Smooth muscle cell (in vitro differentiated cells): Measurements from ENCODE around the gene RARA. TPM values are rescaled to one million over a fixed set of nuclear protein-coding genes. Genes with fewer than 3 reads are reported as not detected.
"Not testable (repeated sequence)": the region's sequence is repeated elsewhere in the genome, so short reads cannot be mapped to it uniquely, and the experiment has no call there.

Source experiments
- DNase-seq: peaks from one replicate; lab custom pipeline; 2025; ENCODE audit not compliant: unreplicated experiment; lab: John Stamatoyannopoulos, UW
- H2AFZ ChIP-seq: fragments of 200-600 bp; sonication (generic); 2 replicates; pipeline ENCODE4 v1.6.0; 2016; ENCODE audit warnings: antibody characterized with exemption, low read depth, mild to moderate bottlenecking
- H3F3A ChIP-seq: fragments of 200-600 bp; sonication (generic); 2 replicates; pipeline ENCODE4 v1.6.0; 2017; ENCODE audit warnings: antibody characterized with exemption, low read depth
- H3K27ac ChIP-seq: fragments of 200-600 bp; sonication (generic); 2 replicates; pipeline ENCODE4 v1.5.1; 2016; ENCODE audit warnings: low read depth, mild to moderate bottlenecking
- H3K27me3 ChIP-seq: fragments of 200-600 bp; sonication (generic); 2 replicates; pipeline ENCODE4 v1.6.1; 2016; ENCODE audit warnings: low read depth, mild to moderate bottlenecking
- H3K36me3 ChIP-seq: fragments of 200-600 bp; sonication (generic); 2 replicates; pipeline ENCODE4 v1.5.1; 2016; ENCODE audit warnings: low read depth
- H3K4me1 ChIP-seq: fragments of 200-600 bp; sonication (generic); 2 replicates; pipeline ENCODE4 v1.5.1; 2016; ENCODE audit warnings: low read depth
- H3K4me2 ChIP-seq: fragments of 200-600 bp; sonication (generic); 2 replicates; pipeline ENCODE4 v1.6.0; 2016; ENCODE audit warnings: mild to moderate bottlenecking
- H3K4me3 ChIP-seq: fragments of 200-600 bp; sonication (generic); 2 replicates; pipeline ENCODE4 v1.5.1; 2016; ENCODE audit warnings: mild to moderate bottlenecking
- H3K79me2 ChIP-seq: fragments of 200-600 bp; sonication (generic); 2 replicates; pipeline ENCODE4 v1.6.0; 2016; ENCODE audit warnings: low read depth, mild to moderate bottlenecking
- H3K9ac ChIP-seq: fragments of 200-600 bp; sonication (generic); 2 replicates; pipeline ENCODE4 v1.6.0; 2016; ENCODE audit warnings: low read depth
- H3K9me3 ChIP-seq: fragments of 200-600 bp; sonication (generic); replicated peaks from 2 replicates; pipeline ENCODE4 v1.5.1; 2016; ENCODE audit warnings: low read depth
- H4K20me1 ChIP-seq: fragments of 200-600 bp; sonication (generic); 2 replicates; pipeline ENCODE4 v1.6.0; 2016; ENCODE audit warnings: low read depth
- WGBS: methylation state at CpG from one replicate; pipeline ENCODE4 v1.1.7; 2016; ENCODE audit warnings: low lambda C conversion rate; 5-methylcytosine and 5-hydroxymethylcytosine counted together
- polyA plus RNA-seq: library from polyadenylated mRNA; unstranded; fragments of >200 nt; fragmentation: Nextera tagmentation; extraction: Ambion mirVana; gene quantifications from 2 replicates; pipeline ENCODE4 v1.2.1, GENCODE V29; 2016
- total RNA-seq: library from RNA; depleted of rRNA; stranded (reverse); fragments of >200 nt; gene quantifications from 2 replicates; pipeline ENCODE4 v1.2.3, GENCODE V29; 2014
- TF ChIP-seq, protein P1 (sequence below): fragments of 200-600 bp; sonication (generic); IDR thresholded peaks from 2 replicates; pipeline ENCODE4 v1.5.1; 2017; ENCODE audit warnings: borderline replicate concordance, mild to moderate bottlenecking, antibody characterized with exemption; ENCODE audit not compliant: insufficient read depth, poor library complexity, severe bottlenecking

RARA gene
- total and polyA plus RNA-seq, 2 experiments from 2014 or later: 22.1 to 22.5 TPM

- no peak overlapping the region for H3K4me2 ChIP-seq
- no peak overlapping the region for H3K9ac ChIP-seq
- no peaks in the 10 kb centered on the region for H3K79me2 ChIP-seq
- no peaks in the 10 kb centered on the region for H3K4me1 ChIP-seq
- H3K27me3 ChIP-seq: no peaks in the 10 kb centered on the region
- TF ChIP-seq, protein P1, sequence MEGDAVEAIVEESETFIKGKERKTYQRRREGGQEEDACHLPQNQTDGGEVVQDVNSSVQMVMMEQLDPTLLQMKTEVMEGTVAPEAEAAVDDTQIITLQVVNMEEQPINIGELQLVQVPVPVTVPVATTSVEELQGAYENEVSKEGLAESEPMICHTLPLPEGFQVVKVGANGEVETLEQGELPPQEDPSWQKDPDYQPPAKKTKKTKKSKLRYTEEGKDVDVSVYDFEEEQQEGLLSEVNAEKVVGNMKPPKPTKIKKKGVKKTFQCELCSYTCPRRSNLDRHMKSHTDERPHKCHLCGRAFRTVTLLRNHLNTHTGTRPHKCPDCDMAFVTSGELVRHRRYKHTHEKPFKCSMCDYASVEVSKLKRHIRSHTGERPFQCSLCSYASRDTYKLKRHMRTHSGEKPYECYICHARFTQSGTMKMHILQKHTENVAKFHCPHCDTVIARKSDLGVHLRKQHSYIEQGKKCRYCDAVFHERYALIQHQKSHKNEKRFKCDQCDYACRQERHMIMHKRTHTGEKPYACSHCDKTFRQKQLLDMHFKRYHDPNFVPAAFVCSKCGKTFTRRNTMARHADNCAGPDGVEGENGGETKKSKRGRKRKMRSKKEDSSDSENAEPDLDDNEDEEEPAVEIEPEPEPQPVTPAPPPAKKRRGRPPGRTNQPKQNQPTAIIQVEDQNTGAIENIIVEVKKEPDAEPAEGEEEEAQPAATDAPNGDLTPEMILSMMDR: no peak
- H3F3A ChIP-seq: no peaks in the 10 kb centered on the region
- 57% methylated on average over 4 of the region's 4 CpGs for WGBS
- H2AFZ ChIP-seq: no peak overlapping the region
- no peaks in the 10 kb centered on the region for H3K36me3 ChIP-seq
- DNase-seq: no peak
- H3K9me3 ChIP-seq: no peaks in the 10 kb centered on the region
- H3K4me3 ChIP-seq: no peak overlapping the region
- H3K27ac ChIP-seq: no peak overlapping the region
- H4K20me1 ChIP-seq: no peaks in the 10 kb centered on the region
These were observed 64.3 kb downstream of the RARA start for GRCh38 chr17:40373324-40373723.

GRCh38 chr17:40373999-40374398 lies 65.0 kb downstream of the RARA start:
- H3K9ac ChIP-seq: no peak overlapping the region
- no peaks in the 10 kb centered on the region for H3F3A ChIP-seq
- 96% methylated on average over 8 of the region's 8 CpGs for whole genome bisulfite sequencing
- no peak overlapping the region for H2AFZ ChIP-seq
- no peaks in the 10 kb centered on the region for H3K36me3 ChIP-seq
- H3K27me3 ChIP-seq: no peaks in the 10 kb centered on the region
- no peak overlapping the region for H3K4me2 ChIP-seq
- H3K27ac ChIP-seq: no peak overlapping the region
- TF ChIP-seq, protein P1: no peak
- H3K9me3 ChIP-seq: no peaks in the 10 kb centered on the region
- no peaks in the 10 kb centered on the region for H4K20me1 ChIP-seq
- DNase-seq: no peak
- H3K79me2 ChIP-seq: no peaks in the 10 kb centered on the region
- H3K4me1 ChIP-seq: no peaks in the 10 kb centered on the region
- no peak overlapping the region for H3K4me3 ChIP-seq

- Histone ChIP-seq H3K36me3 (no peaks in the 10 kb centered on the region), H3K9ac (no peak overlapping the region), H3F3A (no peaks in the 10 kb centered on the region), H3K79me2 (no peaks in the 10 kb centered on the region), H3K27me3 (no peaks in the 10 kb centered on the region), H3K4me1 (no peaks in the 10 kb centered on the region), H4K20me1 (no peaks in the 10 kb centered on the region), H3K4me2 (no peak overlapping the region), H2AFZ (no peak overlapping the region), H3K9me3 (no peaks in the 10 kb centered on the region), H3K27ac (no peak overlapping the region), H3K4me3 (no peak overlapping the region)
- WGBS: 87% methylated on average over 14 of the region's 14 CpGs
- DNase-seq: no peak
- TF ChIP-seq, protein P1: no peak
These were observed 66.0 kb downstream of the RARA start for GRCh38 chr17:40374821-40375498.

DNA sequence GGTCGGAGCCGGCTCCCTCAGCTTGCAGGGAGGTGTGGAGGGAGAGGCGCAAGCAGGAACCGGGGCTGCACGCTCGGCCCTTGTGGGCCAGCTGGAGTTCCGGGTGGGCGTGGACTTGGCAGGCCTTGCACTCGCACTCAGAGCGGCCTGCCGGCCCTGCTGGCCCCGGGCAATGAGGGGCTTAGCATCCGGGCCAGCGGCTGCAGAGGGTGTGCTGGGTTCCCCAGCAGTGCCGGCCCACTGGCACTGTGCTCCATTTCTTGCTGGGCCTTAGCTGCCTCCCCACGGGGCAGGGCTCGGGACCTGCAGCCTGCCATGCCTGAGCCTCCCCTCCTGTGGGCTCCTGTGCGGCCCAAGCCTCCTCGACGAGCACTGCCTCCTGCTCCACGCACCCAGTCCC lies 66.8 kb downstream of the RARA start:
- H3K9ac ChIP-seq, H3K27me3 ChIP-seq, H3K4me3 ChIP-seq, H4K20me1 ChIP-seq, H3K4me2 ChIP-seq, H2AFZ ChIP-seq, H3F3A ChIP-seq, H3K36me3 ChIP-seq, H3K79me2 ChIP-seq, DNase-seq, H3K27ac ChIP-seq, H3K9me3 ChIP-seq, H3K4me1 ChIP-seq: not testable (repeated sequence)
- 91% methylated on average over 20 of the region's 21 CpGs for WGBS

DNA sequence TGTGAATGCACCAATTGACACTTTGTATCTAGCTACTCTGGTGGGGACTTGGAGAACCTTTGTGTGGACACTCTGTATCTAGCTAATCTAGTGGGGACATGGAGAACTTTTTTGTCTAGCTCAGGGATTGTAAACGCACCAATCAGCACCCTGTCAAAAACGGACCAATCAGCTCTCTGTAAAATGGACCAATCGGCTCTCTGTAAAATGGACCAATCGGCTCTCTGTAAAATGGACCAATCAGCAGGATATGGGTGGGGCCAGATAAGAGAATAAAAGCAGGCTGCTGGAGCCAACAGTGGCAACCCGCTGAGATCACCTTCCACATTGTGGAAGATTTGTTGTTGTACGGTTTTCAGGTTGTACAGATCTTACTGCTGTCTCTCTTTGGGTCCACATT lies 67.6 kb downstream of the RARA start:
- not testable (repeated sequence) for H2AFZ ChIP-seq, H3K79me2 ChIP-seq, DNase-seq, H3K4me3 ChIP-seq, H3K27ac ChIP-seq, H3K4me2 ChIP-seq, H3K4me1 ChIP-seq, H3K9ac ChIP-seq, H3K9me3 ChIP-seq, H3F3A ChIP-seq, H3K36me3 ChIP-seq, H4K20me1 ChIP-seq, H3K27me3 ChIP-seq
- 81% methylated on average over 6 of the region's 6 CpGs for WGBS
